ENCODE results near the gene SYDE2. TPM values are rescaled to one million over a fixed set of nuclear protein-coding genes. Genes with fewer than 3 reads are reported as not detected.
"Not testable (repeated sequence)": the region's sequence is repeated elsewhere in the genome, so short reads cannot be mapped to it uniquely, and the experiment has no call there.

SYDE2 gene, protein sequence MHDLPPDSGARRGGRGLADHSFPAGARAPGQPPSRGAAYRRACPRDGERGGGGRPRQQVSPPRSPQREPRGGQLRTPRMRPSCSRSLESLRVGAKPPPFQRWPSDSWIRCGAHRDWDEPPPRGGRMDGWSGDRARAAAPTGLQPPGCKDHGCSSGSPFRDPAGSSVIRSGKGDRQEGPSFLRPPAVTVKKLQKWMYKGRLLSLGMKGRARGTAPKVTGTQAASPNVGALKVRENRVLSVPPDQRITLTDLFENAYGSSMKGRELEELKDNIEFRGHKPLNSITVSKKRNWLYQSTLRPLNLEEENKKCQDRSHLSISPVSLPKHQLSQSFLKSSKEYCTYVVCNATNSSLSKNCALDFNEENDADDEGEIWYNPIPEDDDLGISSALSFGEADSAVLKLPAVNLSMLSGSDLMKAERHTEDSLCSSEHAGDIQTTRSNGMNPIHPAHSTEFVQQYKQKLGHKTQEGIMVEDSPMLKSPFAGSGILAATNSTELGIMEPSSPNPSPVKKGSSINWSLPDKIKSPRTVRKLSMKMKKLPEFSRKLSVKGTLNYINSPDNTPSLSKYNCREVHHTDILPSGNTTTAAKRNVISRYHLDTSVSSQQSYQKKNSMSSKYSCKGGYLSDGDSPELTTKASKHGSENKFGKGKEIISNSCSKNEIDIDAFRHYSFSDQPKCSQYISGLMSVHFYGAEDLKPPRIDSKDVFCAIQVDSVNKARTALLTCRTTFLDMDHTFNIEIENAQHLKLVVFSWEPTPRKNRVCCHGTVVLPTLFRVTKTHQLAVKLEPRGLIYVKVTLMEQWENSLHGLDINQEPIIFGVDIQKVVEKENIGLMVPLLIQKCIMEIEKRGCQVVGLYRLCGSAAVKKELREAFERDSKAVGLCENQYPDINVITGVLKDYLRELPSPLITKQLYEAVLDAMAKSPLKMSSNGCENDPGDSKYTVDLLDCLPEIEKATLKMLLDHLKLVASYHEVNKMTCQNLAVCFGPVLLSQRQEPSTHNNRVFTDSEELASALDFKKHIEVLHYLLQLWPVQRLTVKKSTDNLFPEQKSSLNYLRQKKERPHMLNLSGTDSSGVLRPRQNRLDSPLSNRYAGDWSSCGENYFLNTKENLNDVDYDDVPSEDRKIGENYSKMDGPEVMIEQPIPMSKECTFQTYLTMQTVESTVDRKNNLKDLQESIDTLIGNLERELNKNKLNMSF
- 1 to 10 TPM; 3.4 to 4.3 TPM for total RNA-seq

DNA sequence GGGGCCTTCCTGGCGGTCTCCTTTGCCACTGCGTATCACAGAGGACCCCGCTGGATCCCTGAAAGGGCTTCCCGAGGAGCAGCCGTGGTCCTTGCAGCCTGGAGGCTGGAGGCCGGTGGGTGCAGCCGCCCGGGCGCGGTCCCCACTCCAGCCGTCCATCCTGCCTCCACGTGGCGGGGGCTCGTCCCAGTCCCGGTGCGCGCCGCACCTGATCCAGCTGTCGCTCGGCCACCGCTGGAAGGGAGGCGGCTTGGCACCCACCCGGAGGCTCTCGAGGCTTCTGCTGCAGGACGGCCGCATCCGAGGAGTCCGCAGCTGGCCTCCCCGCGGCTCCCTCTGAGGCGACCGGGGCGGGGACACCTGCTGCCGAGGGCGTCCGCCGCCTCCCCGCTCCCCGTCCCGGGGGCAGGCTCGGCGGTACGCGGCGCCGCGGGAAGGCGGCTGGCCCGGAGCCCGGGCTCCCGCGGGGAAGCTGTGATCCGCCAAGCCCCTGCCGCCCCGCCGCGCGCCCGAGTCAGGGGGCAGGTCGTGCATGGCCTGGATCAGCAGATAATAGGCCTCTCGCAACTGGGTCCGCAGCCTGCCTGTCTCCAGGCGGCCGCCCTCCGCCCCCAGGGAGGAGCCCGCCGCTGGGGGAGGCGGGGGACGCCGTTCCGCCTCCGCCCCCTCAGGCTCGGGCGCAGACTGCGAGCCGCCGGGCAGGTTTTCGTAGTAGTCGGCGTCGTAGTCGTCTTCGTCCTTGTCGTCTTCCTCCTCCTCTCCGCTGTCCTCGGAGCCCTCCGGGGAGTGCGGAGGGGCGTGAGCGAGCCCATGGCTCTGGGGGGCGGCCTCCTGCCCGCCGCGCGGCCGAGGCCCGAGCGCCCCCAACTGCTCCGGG lies at the start of gene SYDE2:
Gene SYDE2 (minus strand): TSS at position 554 of the 877 bp plus-strand sequence. CDS start 20 bp downstream, at position 534.
- Mint-ChIP-seq H3K36me3 (ENCODE audit: insufficient read depth in 2 of 2) (peaks cover 4 to 6% of the 10 kb centered on the region in 2 donors), H3K9me3 (no peaks in the 10 kb centered on the region), H3K27me3 (ENCODE audit: low read depth) (no peaks in the 10 kb centered on the region), H3K4me1 (ENCODE audit: low read depth) (peaks cover 25% of the 10 kb centered on the region), H3K4me3 (peak within 1 kb of the TSS; percentile 92 to 94), H3K27ac (peak within 1 kb of the TSS; percentile 89)
- peak; percentile 81 to 84 for ATAC-seq (replicated peaks in 1 of 2)
- DNase-seq = peak; percentile 81 to 84

- H3K27ac Mint-ChIP-seq; ATAC-seq (replicated peaks in 1 of 2): not testable (repeated sequence)
- peaks cover 12% of the 10 kb centered on the region for H3K4me1 Mint-ChIP-seq (ENCODE audit: low read depth)
Measured at GRCh38 chr1:85249042-85249441, 48.2 kb upstream of the SYDE2 start.

DNA sequence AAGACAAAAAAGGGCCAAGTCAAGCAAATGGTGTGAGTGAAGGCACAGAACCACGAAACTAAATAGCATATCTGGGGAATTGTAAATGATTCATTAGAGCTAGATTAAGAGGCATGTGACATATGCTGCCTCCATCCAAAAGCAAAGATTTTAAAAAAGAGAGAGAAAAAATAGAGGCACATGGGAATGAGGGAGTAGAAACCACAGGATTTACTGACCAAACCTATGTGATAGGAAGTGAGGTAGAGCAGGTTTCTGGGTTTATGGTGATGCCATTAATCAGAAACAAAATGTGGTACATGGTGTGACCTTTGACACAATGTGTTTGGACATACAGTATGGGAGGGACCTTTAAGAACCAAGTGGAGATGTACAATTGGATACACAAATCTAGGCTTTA lies 45.1 kb upstream of the SYDE2 start:
- no peak overlapping the region for H3K27ac Mint-ChIP-seq
- H3K4me3 Mint-ChIP-seq = no peak overlapping the region
- ATAC-seq (replicated peaks in 1 of 2) = no peak
- H3K27me3 Mint-ChIP-seq (ENCODE audit: low read depth) = no peaks in the 10 kb centered on the region
- H3K4me1 Mint-ChIP-seq (ENCODE audit: low read depth) = peaks cover 7% of the 10 kb centered on the region
- DNase-seq = no peak
- peaks cover 0 to 3% of the 10 kb centered on the region in 2 donors for H3K9me3 Mint-ChIP-seq
- peaks cover 7 to 11% of the 10 kb centered on the region in 2 donors for H3K36me3 Mint-ChIP-seq (ENCODE audit: insufficient read depth in 2 of 2)

More at GRCh38 chr1:85249042-85249441, 48.2 kb upstream of the SYDE2 start:
- H3K4me3 Mint-ChIP-seq; DNase-seq; H3K9me3 Mint-ChIP-seq; H3K27me3 Mint-ChIP-seq (ENCODE audit: low read depth): not testable (repeated sequence)
- H3K36me3 Mint-ChIP-seq (ENCODE audit: insufficient read depth in 2 of 2) = peaks cover 7 to 17% of the 10 kb centered on the region in 2 donors

- Mint-ChIP-seq H3K27ac (no peak overlapping the region), H3K9me3 (peaks cover 0 to 2% of the 10 kb centered on the region in 2 donors), H3K4me1 (ENCODE audit: low read depth) (peaks cover 11% of the 10 kb centered on the region), H3K27me3 (ENCODE audit: low read depth) (no peaks in the 10 kb centered on the region), H3K4me3 (no peak overlapping the region), H3K36me3 (ENCODE audit: insufficient read depth in 2 of 2) (peaks cover 7 to 8% of the 10 kb centered on the region in 2 donors)
- ATAC-seq (replicated peaks in 1 of 2) (no peak), DNase-seq (no peak)
Measured at GRCh38 chr1:85245456-85245855, 44.6 kb upstream of the SYDE2 start.

GRCh38 chr1:85244271-85245061 lies 43.6 kb upstream of the SYDE2 start:
- Mint-ChIP-seq H3K36me3 (ENCODE audit: insufficient read depth in 2 of 2) (peaks cover 2 to 3% of the 10 kb centered on the region in 2 donors), H3K27ac (no peak overlapping the region), H3K27me3 (ENCODE audit: low read depth) (no peaks in the 10 kb centered on the region), H3K4me3 (no peak overlapping the region), H3K4me1 (ENCODE audit: low read depth) (peaks cover 14% of the 10 kb centered on the region), H3K9me3 (no peaks in the 10 kb centered on the region)
- ATAC-seq (replicated peaks in 1 of 2) (no peak), DNase-seq (no peak)

GRCh38 chr1:85243372-85243771 lies 42.6 kb upstream of the SYDE2 start:
- DNase-seq = no peak
- no peaks in the 10 kb centered on the region for H3K9me3 Mint-ChIP-seq

DNA sequence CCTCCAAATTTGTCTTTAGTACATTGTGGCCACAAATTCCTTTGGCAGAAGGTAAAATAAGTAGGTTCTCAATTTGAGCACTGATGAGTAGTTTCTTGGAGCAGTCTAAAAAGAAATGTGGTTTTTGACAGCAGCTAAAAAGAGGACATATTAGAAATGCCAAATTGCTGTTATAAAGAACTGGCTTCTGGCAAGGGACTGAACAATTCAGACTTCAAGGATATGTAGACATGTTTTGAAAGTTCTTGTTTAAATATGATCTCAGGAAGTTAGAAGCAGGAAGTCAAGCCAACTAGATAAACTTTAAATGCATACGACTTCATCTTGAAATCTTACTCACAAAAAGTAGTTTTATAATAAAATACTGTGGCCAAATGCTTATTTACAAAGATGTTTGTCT lies 39.8 kb upstream of the SYDE2 start:
- peak overlapping the region; percentile 33 for H3K27ac Mint-ChIP-seq
- ATAC-seq (replicated peaks in 1 of 2) (no peak), DNase-seq (no peak)
- H3K36me3 Mint-ChIP-seq (ENCODE audit: insufficient read depth in 2 of 2) = no peaks in the 10 kb centered on the region
- no peaks in the 10 kb centered on the region for H3K27me3 Mint-ChIP-seq (ENCODE audit: low read depth)
- peaks cover 14% of the 10 kb centered on the region for H3K4me1 Mint-ChIP-seq (ENCODE audit: low read depth)
- H3K4me3 Mint-ChIP-seq = no peak overlapping the region
- H3K9me3 Mint-ChIP-seq = no peaks in the 10 kb centered on the region

More at GRCh38 chr1:85243372-85243771, 42.6 kb upstream of the SYDE2 start:
- Mint-ChIP-seq H3K4me3 (no peak overlapping the region), H3K27me3 (ENCODE audit: low read depth) (no peaks in the 10 kb centered on the region), H3K4me1 (ENCODE audit: low read depth) (peaks cover 14% of the 10 kb centered on the region), H3K36me3 (ENCODE audit: insufficient read depth in 2 of 2) (no peaks in the 10 kb centered on the region), H3K27ac (no peak overlapping the region)
- ATAC-seq (replicated peaks in 1 of 2) = no peak

- Mint-ChIP-seq H3K27me3 (ENCODE audit: low read depth) (no peaks in the 10 kb centered on the region), H3K4me1 (ENCODE audit: low read depth) (peaks cover 14% of the 10 kb centered on the region), H3K4me3 (no peak overlapping the region), H3K27ac (peak overlapping the region; percentile 33), H3K9me3 (no peaks in the 10 kb centered on the region), H3K36me3 (ENCODE audit: insufficient read depth in 2 of 2) (no peaks in the 10 kb centered on the region)
- ATAC-seq (replicated peaks in 1 of 2) (peak; percentile 72 to 73), DNase-seq (peak in 1 of 2 donors; percentile 11)
Measured at GRCh38 chr1:85240174-85240601, 39.4 kb upstream of the SYDE2 start.

GRCh38 chr1:85237613-85238012 lies 36.8 kb upstream of the SYDE2 start:
- no peaks in the 10 kb centered on the region for H3K27me3 Mint-ChIP-seq (ENCODE audit: low read depth)
- H3K4me1 Mint-ChIP-seq (ENCODE audit: low read depth) = peaks cover 14% of the 10 kb centered on the region
- no peak for DNase-seq
- no peaks in the 10 kb centered on the region for H3K36me3 Mint-ChIP-seq (ENCODE audit: insufficient read depth in 2 of 2)
- H3K27ac Mint-ChIP-seq = no peak overlapping the region
- no peaks in the 10 kb centered on the region for H3K9me3 Mint-ChIP-seq
- H3K4me3 Mint-ChIP-seq = no peak overlapping the region
- ATAC-seq (replicated peaks in 1 of 2) = no peak

- ATAC-seq (replicated peaks in 1 of 2) = no peak
- Mint-ChIP-seq H3K4me3 (no peak overlapping the region), H3K27ac (no peak overlapping the region), H3K36me3 (ENCODE audit: insufficient read depth in 2 of 2) (no peaks in the 10 kb centered on the region), H3K27me3 (ENCODE audit: low read depth) (no peaks in the 10 kb centered on the region), H3K4me1 (ENCODE audit: low read depth) (no peaks in the 10 kb centered on the region), H3K9me3 (no peaks in the 10 kb centered on the region)
- DNase-seq = no peak
Measured at GRCh38 chr1:85230305-85230977, 29.6 kb upstream of the SYDE2 start.

GRCh38 chr1:85229574-85230097 lies 28.8 kb upstream of the SYDE2 start:
- no peak for DNase-seq
- H3K27me3 Mint-ChIP-seq (ENCODE audit: low read depth) = no peaks in the 10 kb centered on the region
- no peak overlapping the region for H3K4me3 Mint-ChIP-seq
- no peaks in the 10 kb centered on the region for H3K4me1 Mint-ChIP-seq (ENCODE audit: low read depth)
- H3K36me3 Mint-ChIP-seq (ENCODE audit: insufficient read depth in 2 of 2) = no peaks in the 10 kb centered on the region
- H3K9me3 Mint-ChIP-seq = no peaks in the 10 kb centered on the region
- ATAC-seq (replicated peaks in 1 of 2) = no peak
- no peak overlapping the region for H3K27ac Mint-ChIP-seq

All from activated T-cell treated with anti-CD3 and anti-CD28 coated beads, Interleukin-2, amount 50 U/mL, for 72 hours (primary cell).